GM18951 (cell line): ENCODE results near the gene COPG1.

Experiments
- POLR2A ChIP-seq: IDR thresholded peaks from 4 replicates; pipeline ENCODE4 v1.6.1; 2011; ENCODE audit warnings: mild to moderate bottlenecking; ENCODE audit not compliant: insufficient read length, insufficient read depth; ENCODE audit errors: extremely low read depth
- in situ Hi-C: fragments of 300-500 bp; cut with MboI; formaldehyde crosslinking; loops from one replicate; pipeline ENCODE4 v1.12.0; 2022; ENCODE audit warnings: low sequenced_read_pairs, mixed read lengths, inconsistent platforms; ENCODE audit not compliant: unreplicated experiment

The COPG1 gene

DNA sequence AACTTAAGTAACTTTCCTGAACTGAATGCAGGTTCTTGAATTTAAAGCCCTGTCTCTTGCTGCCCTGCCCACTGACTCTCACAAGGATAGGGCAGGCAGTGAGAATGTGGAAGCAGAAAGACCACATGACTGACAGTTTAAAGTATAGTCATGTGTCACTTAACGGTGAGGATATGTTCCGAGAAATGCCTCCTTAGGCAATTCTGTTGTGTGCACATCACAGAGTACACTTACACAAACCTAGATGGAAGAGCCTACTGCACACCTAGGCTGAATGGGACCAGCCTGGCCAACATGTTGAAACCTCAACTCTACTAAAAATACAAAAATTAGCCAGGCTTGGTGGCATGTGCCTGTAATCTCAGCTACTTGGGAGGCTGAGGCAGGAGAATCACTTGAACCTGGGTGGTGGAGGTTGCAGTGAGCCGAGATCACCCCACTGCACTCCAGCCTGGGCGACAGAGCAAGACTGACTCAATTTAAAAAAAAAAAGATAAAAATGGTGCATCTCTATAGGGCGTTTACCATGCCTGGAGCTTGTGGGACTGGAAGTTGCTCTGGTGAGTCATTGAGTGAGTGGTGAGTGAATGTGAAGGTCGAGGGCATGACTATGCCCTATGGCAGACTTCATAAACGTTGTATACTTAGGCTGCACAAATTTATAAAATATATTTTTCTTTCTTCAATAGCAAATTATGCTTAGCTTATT, 18.9 kb upstream of the COPG1 start:
- in situ Hi-C loops: no loop called here

DNA sequence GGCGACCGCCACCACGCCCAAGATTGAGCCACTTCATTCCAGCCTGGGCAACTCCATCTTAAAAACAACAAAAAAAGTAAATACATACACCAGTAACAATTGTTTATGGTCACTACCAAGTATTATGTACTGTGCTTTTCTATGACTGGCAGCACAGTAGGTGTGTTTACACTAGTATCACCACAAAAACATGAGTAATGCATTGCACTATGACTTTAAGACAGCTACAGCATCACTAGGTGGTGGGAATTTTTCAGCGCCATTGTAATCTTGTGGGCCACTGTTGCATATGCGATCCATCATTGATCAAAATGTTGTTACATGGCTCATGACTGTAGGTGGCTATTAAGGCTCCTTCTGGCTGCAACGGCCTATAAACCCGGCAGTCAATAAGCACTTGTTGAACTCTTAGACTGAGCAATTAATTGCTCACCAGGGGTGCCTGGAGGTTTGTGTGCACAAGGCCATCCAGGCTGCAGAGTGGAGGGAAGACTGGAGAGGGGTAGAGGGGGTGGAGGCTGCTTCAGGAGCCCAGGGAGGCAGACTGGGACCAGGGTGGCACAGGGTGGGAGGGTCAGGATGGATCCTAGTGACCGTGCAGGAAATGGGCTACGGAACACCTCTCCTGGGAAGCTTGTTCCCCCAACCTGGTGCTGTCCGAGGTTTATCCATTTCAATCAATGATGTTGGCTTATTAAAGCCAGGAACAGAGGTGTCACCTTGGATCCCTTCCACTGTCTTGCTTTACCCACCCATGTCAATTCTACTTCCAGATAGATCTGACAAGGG, 17.9 kb upstream of the COPG1 start:
- in situ Hi-C loops: no loop called here
- TF ChIP-seq POLR2A: no peak

More for the DNA sequence above, 18.9 kb upstream of the COPG1 start:
- TF ChIP-seq POLR2A: no peak

DNA sequence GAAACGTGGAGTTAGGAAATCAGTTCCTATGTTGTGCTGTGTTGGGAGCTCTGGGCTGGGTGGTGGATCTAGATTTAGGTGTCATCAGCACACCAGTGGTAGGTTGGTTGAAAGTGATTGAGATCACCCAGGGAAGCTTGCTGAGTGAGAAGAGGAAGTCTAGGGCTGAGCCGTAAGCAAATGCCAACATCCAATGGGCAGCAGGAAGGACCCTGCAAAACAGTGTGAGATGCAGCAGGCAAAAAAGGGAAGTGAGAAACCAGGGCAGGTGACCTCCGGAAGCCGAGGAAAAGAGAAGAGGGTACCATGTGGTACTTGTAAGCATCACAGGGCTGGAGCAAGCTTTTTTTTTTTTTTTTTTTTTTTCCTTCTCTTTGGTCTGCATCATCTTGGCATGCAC, 15.9 kb upstream of the COPG1 start:
- TF ChIP-seq POLR2A: no peak
- in situ Hi-C loops: no loop called here

DNA sequence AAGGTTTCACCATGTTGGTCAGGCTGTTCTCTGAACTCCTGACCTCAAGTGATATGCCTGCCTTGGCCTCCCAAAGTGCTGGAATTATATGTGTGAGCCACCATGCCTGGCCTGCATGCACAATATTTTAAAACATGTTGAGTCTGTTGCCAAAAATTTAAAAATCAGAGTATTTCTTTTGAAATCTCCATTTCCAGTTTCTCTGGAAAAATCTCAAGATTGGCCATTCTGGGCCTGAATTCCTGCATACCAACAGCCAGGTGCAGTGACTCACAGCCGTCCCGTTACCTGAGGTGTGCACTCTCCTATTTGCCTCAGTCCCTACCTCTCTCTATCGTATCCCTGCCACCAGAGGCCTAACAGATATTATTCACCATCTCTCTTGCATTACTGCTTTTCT, 15.0 kb upstream of the COPG1 start:
- in situ Hi-C loops: no loop called here
- TF ChIP-seq POLR2A: no peak

DNA sequence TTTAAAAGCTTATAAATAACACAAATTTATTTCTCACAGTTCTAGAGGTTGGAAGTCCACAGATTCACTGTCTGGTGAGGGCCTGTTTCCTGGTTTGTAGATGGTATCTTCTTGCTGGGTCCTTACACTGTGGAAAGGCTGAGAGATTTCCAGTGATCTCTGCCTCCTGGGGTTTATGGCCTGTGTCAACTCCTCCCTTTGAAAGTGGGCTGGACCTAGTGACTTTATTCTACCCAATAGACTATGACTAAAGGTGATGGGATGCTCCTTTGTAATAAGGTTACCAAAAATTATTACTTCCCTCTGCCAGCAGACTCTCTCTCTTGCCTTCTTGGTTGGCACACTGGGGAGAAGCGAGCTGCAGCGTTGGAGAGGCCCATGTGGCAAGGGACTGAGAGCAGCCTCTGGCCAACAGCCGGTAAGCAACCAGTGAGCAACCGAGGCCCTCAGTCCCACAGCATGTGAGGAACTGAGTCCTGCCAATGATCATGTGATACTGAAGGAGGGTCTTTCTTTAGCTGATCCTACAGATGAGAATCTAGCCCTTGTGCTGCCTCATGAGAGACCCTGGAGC, 14.0 kb upstream of the COPG1 start:
- in situ Hi-C loops: no loop called here
- TF ChIP-seq POLR2A: no peak

DNA sequence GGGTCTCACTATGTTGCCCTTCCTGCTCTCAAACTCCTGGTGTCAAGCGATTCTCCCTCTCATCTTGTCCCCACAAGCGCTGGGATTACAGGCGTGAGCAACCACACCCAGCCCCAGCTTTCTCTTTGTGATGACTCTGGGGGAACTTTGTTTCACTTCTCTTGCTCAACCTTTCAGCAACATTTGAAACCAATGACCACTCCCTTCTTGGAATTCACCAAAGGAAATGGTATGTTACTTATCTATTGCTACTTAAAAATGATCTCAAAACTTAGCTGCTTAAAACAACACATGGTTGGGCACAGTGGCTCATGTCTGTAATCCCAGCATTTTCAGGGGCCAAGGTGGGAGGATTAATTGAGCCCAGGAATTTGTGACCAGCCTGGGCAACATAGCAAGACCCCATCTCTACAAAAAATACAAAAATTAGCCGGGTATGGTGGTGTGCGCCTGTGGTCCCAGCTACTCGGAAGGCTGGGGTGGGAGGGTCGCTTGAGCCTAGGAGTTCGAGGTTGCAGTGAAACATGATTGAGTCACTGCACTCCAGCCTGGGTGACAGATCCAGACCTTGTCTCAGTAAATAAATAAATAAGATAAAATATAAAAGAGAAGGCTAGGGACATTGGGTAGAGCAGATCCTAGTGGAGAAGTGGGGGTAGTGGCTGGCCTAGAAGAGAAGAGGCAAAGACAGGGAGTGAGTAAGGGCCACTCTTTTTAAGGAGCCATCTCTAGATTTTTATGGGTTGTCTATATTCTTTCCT, 10.3 kb upstream of the COPG1 start:
- in situ Hi-C loops: no loop called here
- no peak for TF ChIP-seq POLR2A

DNA sequence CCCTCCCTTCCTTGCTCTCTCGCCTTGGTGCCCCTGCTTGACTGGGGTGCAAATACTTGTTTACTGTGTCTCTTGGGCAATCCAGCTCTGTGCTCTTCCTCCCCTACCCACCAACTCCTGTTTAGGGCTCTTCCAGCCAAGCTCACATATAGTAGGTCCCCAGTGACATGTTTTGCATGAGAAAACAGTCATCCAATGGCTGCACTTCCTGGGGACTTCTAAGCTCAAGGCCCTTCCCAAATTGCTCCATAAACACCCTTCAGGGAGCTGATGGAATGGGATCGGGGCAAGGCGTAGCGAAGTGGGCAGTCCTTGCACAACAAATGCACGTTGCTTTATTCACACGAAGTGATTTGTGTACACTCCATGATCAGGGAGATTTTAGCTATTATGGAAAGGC, 9.4 kb upstream of the COPG1 start:
- in situ Hi-C loops: loop anchor here (10.0 kb wide), 1 partner anchor 185 kb away; no protein-coding TSS in a partner anchor
- no peak for TF ChIP-seq POLR2A

DNA sequence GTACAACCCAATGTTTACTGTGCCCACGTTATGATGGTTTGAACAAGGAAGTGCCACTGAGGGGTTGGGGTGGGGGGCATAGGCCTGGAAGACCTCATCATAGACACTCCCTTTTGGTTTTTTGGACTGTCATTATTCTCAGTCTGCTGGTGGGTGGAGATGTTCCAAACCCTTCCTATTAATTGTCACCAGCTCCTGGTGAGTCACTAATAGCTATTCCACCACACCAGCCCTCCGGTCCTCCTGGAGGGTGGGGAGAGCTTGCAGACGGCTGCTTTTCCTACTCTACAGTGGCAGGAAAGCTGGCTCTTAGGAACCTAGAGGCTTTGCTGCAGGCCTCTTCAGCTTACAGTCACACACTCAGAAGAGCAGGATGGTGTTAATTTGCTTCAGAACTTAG, 9.0 kb upstream of the COPG1 start:
- TF ChIP-seq POLR2A: no peak
- in situ Hi-C loops: loop anchor here (10.0 kb wide), 1 partner anchor 186 kb away; no protein-coding TSS in a partner anchor

DNA sequence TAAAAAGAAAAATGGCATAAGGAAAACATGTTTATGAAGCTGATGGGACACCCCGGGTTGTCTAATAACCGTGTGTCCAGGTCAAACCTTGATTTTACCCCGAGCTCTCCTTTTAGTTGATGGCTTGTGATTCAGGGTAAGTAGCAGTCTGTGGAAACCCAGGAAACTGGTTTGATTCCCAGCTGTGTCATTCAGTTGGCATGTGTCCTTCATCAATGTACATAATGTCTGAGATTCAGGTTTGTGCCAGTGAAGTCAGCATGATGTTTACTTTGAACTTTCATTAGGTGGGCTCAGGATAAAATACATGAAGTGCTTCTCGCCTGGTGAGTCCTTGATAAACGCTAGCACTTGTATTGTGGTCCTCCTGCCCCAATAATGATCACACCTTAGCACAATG, 4.3 kb upstream of the COPG1 start:
- in situ Hi-C loops: loop anchor here (10.0 kb wide), 1 partner anchor 190 kb away; no protein-coding TSS in a partner anchor

DNA sequence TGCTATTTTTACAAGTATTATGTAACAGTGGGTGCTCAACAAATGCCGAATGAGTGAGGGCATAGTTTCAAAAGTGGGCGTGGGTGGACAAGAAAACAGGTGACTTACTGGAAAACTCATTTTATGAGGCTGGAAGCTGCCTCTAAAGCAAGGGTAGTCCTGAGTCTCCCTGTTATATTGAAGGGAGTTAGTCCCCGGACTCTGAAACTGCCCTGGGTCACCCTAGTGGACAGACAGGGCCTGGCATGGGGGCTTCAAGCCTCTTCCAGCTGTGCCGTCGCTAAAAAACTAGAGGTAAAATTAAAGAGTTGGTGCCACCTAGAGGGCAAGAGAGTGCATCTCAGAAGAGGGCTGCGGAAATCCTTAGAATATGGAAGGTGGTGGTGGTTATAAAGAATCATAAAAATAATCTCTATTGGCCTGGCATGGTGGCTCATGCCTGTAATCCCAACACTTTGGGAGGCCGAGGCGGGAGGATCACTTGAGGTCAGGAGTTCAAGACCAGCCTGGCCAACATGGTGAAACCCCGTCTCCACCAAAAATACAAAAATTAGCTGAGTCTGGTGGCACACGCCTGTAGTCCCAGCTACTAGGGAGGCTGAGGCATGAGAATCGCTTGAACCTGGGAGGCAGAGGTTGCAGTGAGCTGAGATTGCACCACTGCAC, 3.6 kb upstream of the COPG1 start:
- in situ Hi-C loops: loop anchor here (10.0 kb wide), 1 partner anchor 191 kb away; no protein-coding TSS in a partner anchor

More for the DNA sequence above, 4.3 kb upstream of the COPG1 start:
- no peak for TF ChIP-seq POLR2A

DNA sequence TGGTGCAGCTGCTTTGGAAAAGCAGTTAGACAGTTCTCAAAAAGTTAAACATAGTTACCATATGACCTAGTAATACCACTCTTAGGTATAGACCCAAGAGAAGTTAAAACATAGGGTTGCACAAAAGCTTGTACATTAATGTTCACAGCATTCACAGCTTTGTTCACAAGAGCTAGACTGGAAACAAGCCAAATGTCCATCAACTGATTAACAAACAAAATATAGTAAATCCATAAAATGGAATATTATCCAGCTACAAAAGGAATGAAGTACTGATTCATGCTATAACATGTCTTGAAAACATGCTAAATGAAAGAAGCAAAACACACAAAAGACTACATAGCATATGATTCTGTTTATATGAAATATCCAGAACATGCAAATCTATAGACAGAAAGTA, 2.8 kb upstream of the COPG1 start:
- no peak for TF ChIP-seq POLR2A
- in situ Hi-C loops: loop anchor here (10.0 kb wide), 1 partner anchor 192 kb away; no protein-coding TSS in a partner anchor

DNA sequence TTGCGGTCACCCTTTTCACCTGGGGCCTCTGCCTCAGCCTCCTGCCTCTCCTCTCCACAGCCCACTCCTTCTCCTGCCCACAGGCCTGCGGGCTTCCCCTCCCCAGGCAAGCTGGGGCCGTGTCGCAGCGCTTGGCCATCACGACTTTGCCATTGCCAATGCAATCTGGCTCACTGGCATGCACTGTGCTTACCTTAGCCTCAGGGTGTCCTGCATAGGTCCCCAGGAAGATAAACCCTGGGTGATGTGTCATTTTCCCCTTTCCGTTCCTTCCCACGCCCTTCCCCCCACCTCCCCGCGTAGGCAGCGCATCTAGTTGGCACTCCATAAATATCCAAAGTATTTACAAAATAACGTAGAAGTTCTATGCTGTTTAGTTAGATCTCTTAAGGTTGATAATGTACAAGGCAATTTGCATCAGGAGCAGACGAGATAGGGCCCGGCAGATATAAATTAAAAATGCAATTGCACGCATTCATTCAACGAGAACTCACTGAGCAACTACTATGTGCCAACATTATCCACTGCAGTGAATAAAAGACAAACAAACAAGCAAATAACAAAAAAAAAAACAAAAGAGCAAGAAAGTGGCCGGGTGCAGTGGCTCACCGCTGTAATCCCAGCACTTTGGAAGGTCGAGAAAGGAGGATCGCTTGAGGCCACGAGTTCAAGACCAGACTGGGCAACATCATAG, 973 bp upstream of the COPG1 start:
- no peak for TF ChIP-seq POLR2A
- in situ Hi-C loops: loop anchor here (10.0 kb wide), 1 partner anchor 194 kb away; no protein-coding TSS in a partner anchor

DNA sequence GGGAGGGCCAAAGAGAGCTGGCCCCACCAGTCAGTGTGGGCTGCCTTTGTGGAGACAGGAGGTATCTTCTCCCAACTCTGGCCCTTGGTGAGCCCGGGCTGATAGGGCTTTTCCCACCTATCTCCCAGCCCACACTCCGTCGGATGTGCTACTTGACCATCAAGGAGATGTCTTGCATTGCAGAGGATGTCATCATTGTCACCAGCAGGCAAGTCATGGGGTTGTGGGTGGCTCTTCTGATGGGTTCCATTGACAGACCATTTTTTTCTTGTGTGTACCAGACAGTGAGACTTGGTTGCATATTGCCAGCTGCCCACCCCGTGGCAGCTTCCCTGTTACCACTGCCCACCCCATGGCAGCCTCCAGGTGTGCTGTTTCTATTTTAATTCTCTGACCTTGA, 3.3 kb downstream of the COPG1 start:
- in situ Hi-C loops: no loop called here
- no peak for TF ChIP-seq POLR2A
